ENCODE measurements around the gene VCP.

- TF ChIP-seq CTCF (IDR thresholded peaks at IDR 0.05; ENCODE audit: insufficient read depth, low read length, poor library complexity, severe bottlenecking), result no peak
- TF ChIP-seq EZH2phosphoT487 (conservative IDR thresholded peaks at IDR 0.05; ENCODE audit: low read length), result no peak
Measured at GRCh38 chr9:35029852-35030251, 42.6 kb downstream of the VCP start.
